Neural progenitor cell (in vitro differentiated cells): Measurements from ENCODE around the gene NFKB1. TPM values are rescaled to one million over a fixed set of nuclear protein-coding genes. Genes with fewer than 3 reads are reported as not detected.

Source experiments
- DNase-seq: peaks from one replicate; pipeline ENCODE4 v3.0.0-alpha.2; 2016; ENCODE audit warnings: low spot score
- H2AFZ ChIP-seq: fragments of 200-600 bp; sonication (generic); replicated peaks from 2 replicates; pipeline ENCODE4 v1.6.1; 2016; ENCODE audit warnings: antibody characterized with exemption
- H3F3A ChIP-seq: fragments of 200-600 bp; sonication (generic); 2 replicates; pipeline ENCODE4 v1.6.1; 2016; ENCODE audit warnings: antibody characterized with exemption, low read depth
- H3K27ac ChIP-seq: fragments of 200-600 bp; sonication (generic); 2 replicates; pipeline ENCODE4 v1.5.1; 2016; ENCODE audit warnings: mild to moderate bottlenecking
- H3K27me3 ChIP-seq: fragments of 200-600 bp; sonication (generic); 2 replicates; pipeline ENCODE4 v1.6.1; 2016; ENCODE audit warnings: mild to moderate bottlenecking, moderate library complexity
- H3K36me3 ChIP-seq: fragments of 200-600 bp; sonication (generic); 2 replicates; pipeline ENCODE4 v1.5.1; 2016
- H3K4me1 ChIP-seq: fragments of 200-600 bp; sonication (generic); 2 replicates; pipeline ENCODE4 v1.6.1; 2016; ENCODE audit warnings: mixed run types
- H3K4me2 ChIP-seq: fragments of 200-600 bp; sonication (generic); 2 replicates; pipeline ENCODE4 v1.6.1; 2016
- H3K4me3 ChIP-seq: fragments of 200-600 bp; sonication (generic); 2 replicates; pipeline ENCODE4 v1.5.1; 2016
- H3K79me2 ChIP-seq: fragments of 200-600 bp; sonication (generic); 2 replicates; pipeline ENCODE4 v1.6.1; 2016; ENCODE audit warnings: low read depth
- H3K9ac ChIP-seq: fragments of 200-600 bp; sonication (generic); 2 replicates; pipeline ENCODE4 v1.6.1; 2016
- H3K9me3 ChIP-seq: fragments of 200-600 bp; sonication (generic); 2 replicates; pipeline ENCODE4 v1.5.1; 2016; ENCODE audit warnings: low read depth
- H4K20me1 ChIP-seq: fragments of 200-600 bp; sonication (generic); 2 replicates; pipeline ENCODE4 v1.6.1; 2016; ENCODE audit warnings: low read depth
- H3K27ac Mint-ChIP-seq: 3 replicates; pipeline ENCODE4 v1.8.0; 2021; ENCODE audit warnings: mixed read lengths
- H3K27me3 Mint-ChIP-seq: 2 replicates; pipeline ENCODE4 v1.8.0; 2022; ENCODE audit warnings: low read depth, mild to moderate bottlenecking, inconsistent platforms, moderate library complexity, mixed read lengths; ENCODE audit not compliant: insufficient read depth
- H3K36me3 Mint-ChIP-seq: 3 replicates; pipeline ENCODE4 v1.8.0; 2021; ENCODE audit warnings: mixed read lengths
- H3K4me1 Mint-ChIP-seq: 3 replicates; pipeline ENCODE4 v1.8.0; 2021; ENCODE audit warnings: mixed read lengths
- H3K4me3 Mint-ChIP-seq: 3 replicates; pipeline ENCODE4 v1.8.0; 2021; ENCODE audit warnings: mild to moderate bottlenecking, moderate library complexity, mixed read lengths
- H3K9me3 Mint-ChIP-seq: 3 replicates; pipeline ENCODE4 v1.8.0; 2020; ENCODE audit warnings: mixed read lengths
- EZH2 ChIP-seq: fragments of 200-600 bp; sonication (generic); IDR thresholded peaks from 2 replicates; pipeline ENCODE4 v1.6.1; 2017; ENCODE audit warnings: antibody characterized with exemption, mild to moderate bottlenecking, moderate library complexity
- EZH2phosphoT487 ChIP-seq: fragments of 200-600 bp; sonication (generic); IDR thresholded peaks from 2 replicates; pipeline ENCODE4 v1.6.1; 2017; ENCODE audit warnings: antibody characterized with exemption
- total RNA-seq: library from RNA; depleted of rRNA; stranded (reverse); fragments of >200 nt; gene quantifications from 2 replicates; pipeline ENCODE4 v1.2.3, GENCODE V29; 2015; ENCODE audit warnings: low replicate concordance
- TF ChIP-seq, protein P1 (sequence below): fragments of 200-600 bp; sonication (generic); IDR thresholded peaks from 2 replicates; pipeline ENCODE4 v1.5.1; 2017; ENCODE audit warnings: antibody characterized with exemption, mild to moderate bottlenecking

NFKB1 gene, protein sequence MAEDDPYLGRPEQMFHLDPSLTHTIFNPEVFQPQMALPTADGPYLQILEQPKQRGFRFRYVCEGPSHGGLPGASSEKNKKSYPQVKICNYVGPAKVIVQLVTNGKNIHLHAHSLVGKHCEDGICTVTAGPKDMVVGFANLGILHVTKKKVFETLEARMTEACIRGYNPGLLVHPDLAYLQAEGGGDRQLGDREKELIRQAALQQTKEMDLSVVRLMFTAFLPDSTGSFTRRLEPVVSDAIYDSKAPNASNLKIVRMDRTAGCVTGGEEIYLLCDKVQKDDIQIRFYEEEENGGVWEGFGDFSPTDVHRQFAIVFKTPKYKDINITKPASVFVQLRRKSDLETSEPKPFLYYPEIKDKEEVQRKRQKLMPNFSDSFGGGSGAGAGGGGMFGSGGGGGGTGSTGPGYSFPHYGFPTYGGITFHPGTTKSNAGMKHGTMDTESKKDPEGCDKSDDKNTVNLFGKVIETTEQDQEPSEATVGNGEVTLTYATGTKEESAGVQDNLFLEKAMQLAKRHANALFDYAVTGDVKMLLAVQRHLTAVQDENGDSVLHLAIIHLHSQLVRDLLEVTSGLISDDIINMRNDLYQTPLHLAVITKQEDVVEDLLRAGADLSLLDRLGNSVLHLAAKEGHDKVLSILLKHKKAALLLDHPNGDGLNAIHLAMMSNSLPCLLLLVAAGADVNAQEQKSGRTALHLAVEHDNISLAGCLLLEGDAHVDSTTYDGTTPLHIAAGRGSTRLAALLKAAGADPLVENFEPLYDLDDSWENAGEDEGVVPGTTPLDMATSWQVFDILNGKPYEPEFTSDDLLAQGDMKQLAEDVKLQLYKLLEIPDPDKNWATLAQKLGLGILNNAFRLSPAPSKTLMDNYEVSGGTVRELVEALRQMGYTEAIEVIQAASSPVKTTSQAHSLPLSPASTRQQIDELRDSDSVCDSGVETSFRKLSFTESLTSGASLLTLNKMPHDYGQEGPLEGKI
- 5.0 and 14.1 TPM in 2 replicates for total RNA-seq

DNA sequence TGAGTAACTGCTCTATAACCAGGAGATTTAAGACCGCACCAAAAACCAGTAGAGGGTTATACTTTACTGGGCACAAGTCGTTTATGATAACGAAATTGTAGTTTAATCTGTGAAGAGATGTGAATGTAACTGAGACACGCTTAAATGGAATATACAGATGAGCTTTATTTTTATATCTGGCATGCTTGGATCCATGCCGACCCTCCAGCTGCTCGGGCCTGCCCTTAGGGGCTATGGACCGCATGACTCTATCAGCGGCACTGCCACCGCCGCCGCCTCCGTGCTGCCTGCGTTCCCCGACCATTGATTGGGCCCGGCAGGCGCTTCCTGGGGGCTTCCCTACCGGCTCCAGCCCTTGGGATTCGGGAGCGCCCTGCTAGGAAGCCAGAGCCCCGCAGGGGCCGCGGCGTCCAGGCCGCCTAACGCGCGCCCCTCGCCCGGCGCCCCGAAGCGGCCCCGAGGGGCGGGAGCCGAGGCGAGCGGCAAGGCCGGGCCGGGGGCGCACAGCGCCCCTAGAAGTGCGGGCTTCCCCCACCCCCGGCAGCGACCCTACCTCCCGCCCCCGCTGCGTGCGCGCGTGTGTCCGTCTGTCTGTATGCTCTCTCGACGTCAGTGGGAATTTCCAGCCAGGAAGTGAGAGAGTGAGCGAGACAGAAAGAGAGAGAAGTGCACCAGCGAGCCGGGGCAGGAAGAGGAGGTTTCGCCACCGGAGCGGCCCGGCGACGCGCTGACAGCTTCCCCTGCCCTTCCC lies at the start of gene NFKB1:
Gene NFKB1 (plus strand): TSS at position 664 of the 751 bp plus-strand sequence. CDS start 24,160 bp downstream, outside the sequence.
- Histone ChIP-seq H3K27ac (peak within 1 kb of the TSS; percentile 74), H3K9me3 (no peaks in the 10 kb centered on the region), H3K4me1 (peaks cover 6% of the 10 kb centered on the region), H3K36me3 (no peaks in the 10 kb centered on the region), H3K4me2 (peak within 1 kb of the TSS; percentile 89), H2AFZ (peak within 1 kb of the TSS; percentile 99), H3K4me3 (peak within 1 kb of the TSS; percentile 76), H3K9ac (peak within 1 kb of the TSS; percentile 44), H3F3A (peaks cover 21% of the 10 kb centered on the region), H3K79me2 (no peaks in the 10 kb centered on the region), H3K27me3 (peaks cover 17% of the 10 kb centered on the region), H4K20me1 (no peaks in the 10 kb centered on the region)
- no peaks in the 10 kb centered on the region for H3K27me3 Mint-ChIP-seq
- H3K4me3 Mint-ChIP-seq = peak within 1 kb of the TSS; percentile 89
- H3K4me1 Mint-ChIP-seq = peaks cover 16% of the 10 kb centered on the region
- TF ChIP-seq EZH2 = peak; percentile 33
- TF ChIP-seq, protein P1, sequence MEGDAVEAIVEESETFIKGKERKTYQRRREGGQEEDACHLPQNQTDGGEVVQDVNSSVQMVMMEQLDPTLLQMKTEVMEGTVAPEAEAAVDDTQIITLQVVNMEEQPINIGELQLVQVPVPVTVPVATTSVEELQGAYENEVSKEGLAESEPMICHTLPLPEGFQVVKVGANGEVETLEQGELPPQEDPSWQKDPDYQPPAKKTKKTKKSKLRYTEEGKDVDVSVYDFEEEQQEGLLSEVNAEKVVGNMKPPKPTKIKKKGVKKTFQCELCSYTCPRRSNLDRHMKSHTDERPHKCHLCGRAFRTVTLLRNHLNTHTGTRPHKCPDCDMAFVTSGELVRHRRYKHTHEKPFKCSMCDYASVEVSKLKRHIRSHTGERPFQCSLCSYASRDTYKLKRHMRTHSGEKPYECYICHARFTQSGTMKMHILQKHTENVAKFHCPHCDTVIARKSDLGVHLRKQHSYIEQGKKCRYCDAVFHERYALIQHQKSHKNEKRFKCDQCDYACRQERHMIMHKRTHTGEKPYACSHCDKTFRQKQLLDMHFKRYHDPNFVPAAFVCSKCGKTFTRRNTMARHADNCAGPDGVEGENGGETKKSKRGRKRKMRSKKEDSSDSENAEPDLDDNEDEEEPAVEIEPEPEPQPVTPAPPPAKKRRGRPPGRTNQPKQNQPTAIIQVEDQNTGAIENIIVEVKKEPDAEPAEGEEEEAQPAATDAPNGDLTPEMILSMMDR = peak; percentile 7
- TF ChIP-seq EZH2phosphoT487 = peak; percentile 31
- DNase-seq = peak; percentile 54
- no peaks in the 10 kb centered on the region for H3K36me3 Mint-ChIP-seq
- H3K9me3 Mint-ChIP-seq = no peaks in the 10 kb centered on the region
- peak within 1 kb of the TSS; percentile 91 for H3K27ac Mint-ChIP-seq

DNA sequence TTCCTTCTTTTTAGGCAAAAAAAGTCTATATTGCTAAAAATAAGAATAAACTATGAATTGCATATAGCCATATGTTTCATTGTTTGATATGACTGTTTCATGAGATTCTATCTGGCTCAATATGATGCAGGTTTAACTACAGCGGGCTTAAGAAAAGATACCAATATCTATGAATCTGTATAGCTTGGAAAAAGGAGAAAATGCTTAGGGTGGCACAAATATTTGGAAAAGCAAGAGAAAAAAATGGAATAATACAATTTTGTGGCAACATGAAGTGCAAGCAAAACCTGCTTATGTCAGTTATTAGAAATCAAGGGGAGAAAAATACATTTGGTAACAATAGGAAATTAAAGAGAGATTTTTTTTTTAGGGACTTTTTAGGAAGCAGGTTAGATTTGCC lies 48.3 kb upstream of the NFKB1 start:
- Histone ChIP-seq H3K4me2 (no peak overlapping the region), H3K27me3 (no peaks in the 10 kb centered on the region), H3K9ac (no peak overlapping the region), H3K4me3 (no peak overlapping the region), H3K36me3 (no peaks in the 10 kb centered on the region), H3F3A (no peaks in the 10 kb centered on the region), H2AFZ (no peak overlapping the region), H3K9me3 (no peaks in the 10 kb centered on the region), H4K20me1 (no peaks in the 10 kb centered on the region), H3K4me1 (peaks cover 17% of the 10 kb centered on the region), H3K27ac (no peak overlapping the region), H3K79me2 (no peaks in the 10 kb centered on the region)
- no peaks in the 10 kb centered on the region for H3K36me3 Mint-ChIP-seq
- no peak for TF ChIP-seq EZH2phosphoT487
- TF ChIP-seq EZH2 = no peak
- TF ChIP-seq, protein P1 = no peak
- no peaks in the 10 kb centered on the region for H3K9me3 Mint-ChIP-seq
- no peak for DNase-seq
- no peak overlapping the region for H3K4me3 Mint-ChIP-seq
- no peak overlapping the region for H3K27ac Mint-ChIP-seq
- peaks cover 2% of the 10 kb centered on the region for H3K27me3 Mint-ChIP-seq
- peaks cover 4% of the 10 kb centered on the region for H3K4me1 Mint-ChIP-seq

DNA sequence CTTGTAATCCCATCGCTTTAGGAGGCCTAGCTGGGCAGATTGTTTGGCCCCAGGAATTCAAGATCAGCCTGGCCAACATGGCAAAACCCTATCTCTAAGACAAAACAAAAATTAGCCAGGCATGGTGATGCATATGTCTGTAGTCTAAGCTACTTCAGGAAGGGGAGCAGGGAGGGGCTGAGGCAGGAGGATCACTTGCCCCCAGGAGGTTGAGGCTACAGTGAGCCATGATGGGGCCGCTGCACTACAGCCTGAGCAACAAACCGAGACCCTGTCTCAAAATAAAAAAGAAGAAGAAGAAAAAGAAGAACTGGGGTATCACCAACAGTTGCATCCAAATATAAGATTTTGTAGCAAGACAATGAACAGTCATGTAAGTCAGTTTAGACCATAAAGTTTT lies 47.3 kb upstream of the NFKB1 start:
- Histone ChIP-seq H3K4me2 (peak overlapping the region; percentile 27), H3K79me2 (no peaks in the 10 kb centered on the region), H4K20me1 (no peaks in the 10 kb centered on the region), H3K27me3 (no peaks in the 10 kb centered on the region), H3K9ac (no peak overlapping the region), H3F3A (no peaks in the 10 kb centered on the region), H3K9me3 (no peaks in the 10 kb centered on the region), H2AFZ (no peak overlapping the region), H3K27ac (no peak overlapping the region), H3K36me3 (no peaks in the 10 kb centered on the region), H3K4me3 (no peak overlapping the region), H3K4me1 (peaks cover 17% of the 10 kb centered on the region)
- Mint-ChIP-seq H3K36me3 (no peaks in the 10 kb centered on the region), H3K4me1 (peaks cover 4% of the 10 kb centered on the region), H3K27ac (no peak overlapping the region), H3K4me3 (no peak overlapping the region), H3K27me3 (peaks cover 2% of the 10 kb centered on the region), H3K9me3 (no peaks in the 10 kb centered on the region)
- no peak for DNase-seq
- TF ChIP-seq, protein P1 = no peak
- TF ChIP-seq EZH2phosphoT487 (no peak), EZH2 (no peak)
